HUDEP-2 (cell line): ENCODE data around the gene COL20A1.

Experiments used
- DNase-seq, 76 experiments: peaks; one replicate each; lab custom pipeline; 2025; ENCODE audit not compliant: unreplicated experiment in 76 of 76; lab: John Stamatoyannopoulos, UW

The COL20A1 gene

DNA sequence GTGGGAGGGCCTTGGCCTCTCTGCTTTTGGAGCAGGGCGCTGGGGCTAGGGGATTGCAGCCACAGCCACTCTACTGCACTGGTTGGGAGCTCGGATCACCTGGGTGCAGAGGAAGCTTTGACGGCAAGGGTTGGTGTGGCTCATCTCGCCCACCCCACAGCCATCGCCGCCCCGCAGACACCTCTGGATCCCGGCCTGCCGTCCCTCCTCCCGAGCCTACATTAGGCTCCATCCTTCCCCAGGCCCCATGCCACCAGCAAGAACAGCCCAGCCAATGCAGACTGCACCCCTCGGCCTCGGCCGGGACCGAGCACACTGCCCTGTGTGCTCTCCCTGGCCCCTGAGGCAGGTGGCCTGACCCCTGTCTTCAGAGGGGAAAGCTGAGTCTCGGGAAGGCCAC, 32.5 kb upstream of the COL20A1 start:
- no peak for DNase-seq

DNA sequence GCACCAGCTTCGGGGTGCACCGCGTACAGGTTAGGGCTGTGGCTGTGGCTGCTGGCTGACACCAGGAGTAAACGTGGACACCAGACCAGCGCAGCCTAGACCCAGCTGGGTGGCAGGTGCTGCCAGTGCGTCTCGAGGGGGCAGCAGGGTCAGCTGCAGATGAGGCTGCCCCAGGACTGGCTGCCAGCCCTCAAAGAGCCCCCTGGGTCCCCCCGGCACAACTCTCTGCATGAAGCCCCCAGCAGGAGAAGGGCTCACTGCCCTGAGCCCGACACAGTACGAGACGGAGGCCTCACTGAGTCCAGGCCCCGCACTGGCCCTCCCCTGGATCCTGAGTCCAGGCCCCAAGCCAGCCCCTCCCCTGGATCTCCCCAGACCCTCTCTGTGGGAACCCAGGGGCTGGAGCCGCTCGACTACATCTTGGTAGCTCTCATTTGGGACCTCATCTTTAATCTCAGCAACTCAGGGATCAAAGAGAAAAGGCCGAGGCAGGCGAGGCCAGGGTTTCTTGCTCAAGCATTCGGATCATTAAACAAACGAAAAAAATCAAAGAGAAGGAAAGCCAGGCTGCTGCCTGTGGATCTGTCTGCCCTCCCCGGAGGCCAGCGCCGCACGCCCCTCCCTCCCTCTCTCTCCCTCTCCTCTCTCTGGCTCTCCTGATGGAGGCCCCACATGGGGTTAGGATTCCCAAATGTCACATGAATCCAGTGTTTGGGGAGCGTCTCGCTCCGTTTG, 31.8 kb upstream of the COL20A1 start:
- no peak for DNase-seq

DNA sequence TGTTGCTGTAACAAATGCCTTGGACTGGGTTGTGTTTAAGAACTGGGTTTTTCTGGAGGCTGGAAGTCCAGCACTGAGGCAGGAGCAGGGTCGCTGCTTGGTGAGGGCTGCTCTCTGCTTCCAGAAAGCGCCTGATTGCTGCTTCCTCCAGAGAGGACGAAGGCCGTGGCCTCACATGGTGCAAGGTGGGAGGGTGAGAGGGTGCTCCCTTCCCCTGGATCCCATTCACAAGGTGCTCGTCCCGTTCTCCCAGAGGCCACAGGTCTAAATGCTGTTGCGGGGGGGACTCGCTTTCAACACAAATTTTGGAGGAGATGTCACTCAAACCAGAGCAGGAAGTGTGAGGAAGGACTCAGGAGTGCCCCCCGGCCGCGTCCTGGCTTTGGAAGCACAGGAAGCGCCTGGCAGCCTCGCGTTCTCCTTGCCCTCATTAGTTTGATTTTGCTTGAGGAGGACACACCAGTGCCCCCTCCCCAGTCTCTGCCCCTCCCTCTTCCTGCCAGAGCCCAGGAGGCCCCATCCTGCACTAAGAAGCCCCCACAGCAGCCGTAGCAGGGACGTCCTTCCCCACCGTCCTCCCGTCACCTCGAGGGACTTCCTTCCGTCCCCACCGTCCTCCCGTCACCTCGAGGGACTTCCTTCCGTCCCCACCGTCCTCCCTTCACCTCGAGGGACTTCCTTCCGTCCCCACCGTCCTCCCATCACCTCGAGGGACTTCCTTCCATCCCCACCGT, 31.0 kb upstream of the COL20A1 start:
- no peak for DNase-seq

DNA sequence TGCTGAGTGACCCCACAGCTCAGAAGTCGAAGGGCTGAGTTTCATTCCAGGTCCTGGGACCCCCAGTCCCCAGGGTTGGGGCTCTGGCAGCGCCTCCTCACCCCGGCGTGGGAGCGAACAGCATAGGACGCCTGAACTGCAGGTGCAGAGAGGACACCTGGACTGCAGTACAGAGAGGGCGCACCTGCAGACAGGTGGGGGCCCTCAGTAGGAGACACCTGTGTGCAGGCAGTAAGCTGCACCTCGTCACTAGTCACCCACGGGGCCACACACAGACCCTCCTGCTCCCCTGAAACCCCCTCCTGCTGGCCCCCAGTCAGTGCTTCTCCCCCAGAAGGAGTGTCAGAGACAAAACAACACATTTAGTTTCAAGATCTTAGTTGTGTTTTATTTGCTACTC, 30.1 kb upstream of the COL20A1 start:
- DNase-seq: no peak

DNA sequence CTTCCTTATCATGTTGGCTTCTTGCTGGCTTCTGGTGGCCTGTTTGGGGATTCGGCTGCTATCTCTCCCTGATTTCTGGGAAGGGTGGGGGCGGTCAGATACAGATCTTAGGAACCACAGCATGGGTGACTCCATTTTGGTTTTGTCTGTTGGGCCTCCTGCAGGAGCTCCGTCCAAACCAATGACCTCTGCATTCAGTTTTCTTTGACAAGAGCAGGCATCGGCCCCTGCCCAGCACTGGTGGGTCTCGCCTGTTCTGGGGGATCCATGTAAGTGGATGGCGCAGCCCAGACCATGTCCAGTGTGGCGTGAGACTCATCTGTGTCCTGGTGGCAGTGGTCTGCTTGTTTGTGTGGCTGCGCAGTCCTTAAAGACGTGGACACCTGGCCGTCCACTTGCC, 29.0 kb upstream of the COL20A1 start:
- peak in 14 of 76 experiments; percentile 5 to 41 (median 22) for DNase-seq

DNA sequence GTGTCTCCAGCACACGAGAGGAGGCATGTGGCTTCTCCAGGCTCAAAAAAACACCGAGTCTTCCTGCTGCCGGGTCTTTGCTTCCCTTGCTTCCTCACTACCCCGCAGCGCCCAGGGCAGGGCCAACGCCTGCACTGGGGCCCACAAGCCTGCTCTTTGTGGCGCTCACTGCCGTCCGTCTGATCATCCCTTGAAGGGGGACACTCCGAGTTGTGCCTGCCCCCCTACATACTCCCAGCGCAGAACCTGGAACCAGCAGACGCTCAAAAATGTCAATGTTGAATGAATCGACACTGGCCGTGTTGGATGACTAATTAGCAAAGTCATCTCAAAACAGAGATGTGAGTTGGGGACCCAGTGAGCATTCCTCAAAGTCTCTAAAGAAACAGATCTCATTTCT, 28.5 kb upstream of the COL20A1 start:
- no peak for DNase-seq

DNA sequence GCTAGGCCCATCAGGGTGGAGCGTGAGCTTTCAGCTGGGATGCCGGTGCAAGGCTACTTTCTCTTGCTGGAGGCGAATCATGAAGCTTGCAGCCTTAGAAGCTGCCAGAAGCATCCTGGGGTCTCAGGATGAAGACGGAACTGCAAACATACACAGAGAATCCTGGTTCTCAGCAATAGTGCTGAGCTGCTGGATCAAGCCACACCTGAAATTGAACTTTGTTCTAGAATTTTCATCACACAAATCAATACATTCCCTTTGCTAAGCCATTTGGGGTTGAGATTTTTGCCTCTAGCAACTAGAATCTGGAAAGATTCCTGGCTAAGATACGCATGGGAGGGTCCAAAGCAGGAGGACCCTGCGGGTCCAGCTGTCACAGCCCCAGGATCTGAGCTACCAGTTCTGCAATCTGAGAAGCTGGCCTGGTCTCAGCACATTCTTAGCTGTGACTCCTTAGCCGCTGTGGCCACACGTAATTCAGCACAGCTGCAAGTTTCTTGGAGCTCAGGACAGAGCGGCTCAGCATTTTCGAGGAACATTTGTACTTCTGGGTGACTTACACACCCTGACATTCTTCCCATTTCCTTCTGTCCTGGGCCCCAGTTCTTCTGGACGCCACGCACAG, 27.0 kb upstream of the COL20A1 start:
- no peak for DNase-seq

DNA sequence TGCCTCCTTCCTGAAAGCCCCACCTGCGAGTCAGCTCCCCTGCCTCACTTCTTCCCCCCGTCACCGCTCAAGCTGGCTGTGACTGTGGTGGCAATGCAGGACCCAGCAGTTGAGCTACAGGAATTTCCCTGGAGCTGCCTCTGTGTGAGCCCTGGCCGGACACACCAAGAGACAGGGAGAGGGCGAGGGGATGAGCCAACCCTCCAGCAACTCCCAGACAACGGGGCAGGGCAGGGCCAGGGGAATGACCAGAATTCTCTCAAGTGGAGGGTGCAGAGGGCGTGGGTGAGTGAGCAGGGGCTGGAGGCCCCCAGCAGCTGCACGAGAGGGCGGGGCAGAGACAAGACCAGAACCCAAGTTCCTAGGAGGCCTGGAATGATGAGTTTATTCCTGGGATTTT, 25.3 kb upstream of the COL20A1 start:
- DNase-seq: no peak

DNA sequence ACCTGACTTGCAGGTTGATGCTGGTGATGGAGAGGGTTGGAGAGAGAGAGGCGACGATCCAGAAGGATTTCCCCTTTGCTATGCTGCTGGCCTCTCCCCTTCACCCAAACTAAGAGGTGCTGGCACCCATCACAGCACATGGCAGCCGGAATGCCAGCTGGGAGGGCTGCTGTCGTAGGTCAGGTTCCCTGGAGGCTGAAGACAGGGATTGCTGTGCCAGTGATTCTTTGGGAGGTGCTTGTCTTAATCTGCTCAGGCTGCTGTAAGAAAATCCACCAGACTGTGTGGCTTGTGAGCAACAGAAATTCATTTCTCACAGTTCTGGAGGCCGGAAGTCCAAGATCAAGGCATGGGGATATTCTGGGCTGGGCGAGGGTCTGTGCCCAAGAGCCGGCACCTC, 24.7 kb upstream of the COL20A1 start:
- no peak for DNase-seq

DNA sequence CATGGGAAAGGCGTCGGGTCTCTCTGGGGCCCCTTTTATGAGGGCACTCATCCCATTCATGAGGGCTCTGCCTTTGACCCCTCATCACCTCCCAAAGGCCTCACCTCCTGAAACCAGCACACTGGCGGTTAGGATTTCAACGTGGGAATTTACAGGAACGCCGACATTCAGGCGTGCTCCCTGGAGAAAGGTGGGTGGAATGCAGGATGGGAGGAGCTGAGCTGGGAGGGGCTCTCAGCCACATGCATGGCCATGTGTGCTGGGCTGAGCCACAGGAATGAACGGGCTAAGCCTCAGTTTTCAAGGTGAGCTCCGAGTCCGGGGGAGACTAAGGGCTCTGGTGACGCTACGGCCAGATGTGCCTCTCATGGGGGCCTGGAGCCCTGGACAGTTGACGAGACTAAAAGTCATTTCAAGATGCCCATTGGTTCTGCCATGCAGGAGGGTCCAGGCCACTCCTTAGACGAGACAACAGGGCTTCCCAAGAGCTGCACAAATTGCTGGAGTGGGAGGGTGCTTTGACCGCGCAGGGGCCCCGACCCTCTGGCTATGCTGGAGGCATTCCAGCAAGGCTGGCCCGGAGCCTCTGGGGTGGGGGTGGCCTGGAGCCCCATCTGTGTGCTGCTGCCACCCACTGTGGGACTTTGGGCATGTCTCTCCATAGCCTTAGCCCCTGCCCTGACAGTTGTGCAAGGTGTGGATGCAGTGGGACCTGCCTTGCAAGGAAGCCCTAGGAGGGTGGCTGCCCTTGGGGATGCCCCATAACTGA, 24.1 kb upstream of the COL20A1 start:
- DNase-seq: no peak

DNA sequence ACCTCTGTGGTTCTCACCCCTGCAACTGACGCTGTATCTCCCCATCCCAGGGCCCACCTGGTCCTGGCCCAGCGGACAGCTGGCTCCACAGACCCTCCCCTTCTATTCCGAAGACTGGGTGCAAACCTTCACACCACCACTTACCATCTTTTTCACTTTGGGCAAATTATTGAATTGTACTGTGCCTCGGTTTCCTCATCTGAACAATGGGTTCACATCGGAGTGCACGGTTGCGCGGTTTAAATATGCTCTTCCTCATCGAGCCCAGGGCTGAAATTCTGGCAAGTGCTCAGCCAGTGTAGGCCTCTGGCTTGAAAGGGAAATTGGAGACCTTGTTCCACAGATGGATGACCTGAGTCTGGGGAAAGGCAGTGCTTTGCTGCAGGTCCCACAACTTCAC, 23.3 kb upstream of the COL20A1 start:
- no peak for DNase-seq

DNA sequence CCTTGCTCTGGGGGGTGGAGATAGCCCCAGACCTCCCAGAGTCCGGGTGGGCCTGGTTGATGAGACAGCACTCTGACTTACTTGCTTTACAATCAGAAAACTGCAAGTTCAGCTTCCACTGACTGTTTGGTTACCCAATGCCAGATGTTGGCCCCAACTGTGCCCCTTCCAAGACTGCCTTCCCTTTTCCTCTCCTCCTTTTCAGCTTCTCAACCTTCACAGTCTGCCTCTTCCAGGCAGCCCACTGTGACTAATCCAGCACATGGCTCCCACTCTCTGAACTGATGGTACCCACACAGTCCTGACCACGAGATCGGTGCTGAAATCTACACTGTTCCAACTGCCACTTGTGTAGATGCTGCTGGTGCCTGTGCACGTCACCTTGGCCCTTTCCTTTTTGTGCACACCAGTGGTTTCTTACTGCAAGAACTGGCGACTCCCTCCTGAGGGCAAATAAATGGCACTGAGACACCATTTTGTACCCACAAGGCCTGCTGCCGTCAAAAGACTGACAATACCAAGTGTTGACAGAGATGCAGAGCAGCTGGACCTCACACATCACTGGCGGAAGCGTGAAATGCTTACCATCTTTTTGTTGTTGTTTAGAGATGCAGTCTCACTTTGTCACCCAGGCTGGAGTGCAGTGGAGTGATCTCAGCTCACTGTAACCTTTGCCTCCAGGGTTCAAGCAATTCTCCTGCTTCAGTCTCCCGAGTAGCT, 22.2 kb upstream of the COL20A1 start:
- no peak for DNase-seq

DNA sequence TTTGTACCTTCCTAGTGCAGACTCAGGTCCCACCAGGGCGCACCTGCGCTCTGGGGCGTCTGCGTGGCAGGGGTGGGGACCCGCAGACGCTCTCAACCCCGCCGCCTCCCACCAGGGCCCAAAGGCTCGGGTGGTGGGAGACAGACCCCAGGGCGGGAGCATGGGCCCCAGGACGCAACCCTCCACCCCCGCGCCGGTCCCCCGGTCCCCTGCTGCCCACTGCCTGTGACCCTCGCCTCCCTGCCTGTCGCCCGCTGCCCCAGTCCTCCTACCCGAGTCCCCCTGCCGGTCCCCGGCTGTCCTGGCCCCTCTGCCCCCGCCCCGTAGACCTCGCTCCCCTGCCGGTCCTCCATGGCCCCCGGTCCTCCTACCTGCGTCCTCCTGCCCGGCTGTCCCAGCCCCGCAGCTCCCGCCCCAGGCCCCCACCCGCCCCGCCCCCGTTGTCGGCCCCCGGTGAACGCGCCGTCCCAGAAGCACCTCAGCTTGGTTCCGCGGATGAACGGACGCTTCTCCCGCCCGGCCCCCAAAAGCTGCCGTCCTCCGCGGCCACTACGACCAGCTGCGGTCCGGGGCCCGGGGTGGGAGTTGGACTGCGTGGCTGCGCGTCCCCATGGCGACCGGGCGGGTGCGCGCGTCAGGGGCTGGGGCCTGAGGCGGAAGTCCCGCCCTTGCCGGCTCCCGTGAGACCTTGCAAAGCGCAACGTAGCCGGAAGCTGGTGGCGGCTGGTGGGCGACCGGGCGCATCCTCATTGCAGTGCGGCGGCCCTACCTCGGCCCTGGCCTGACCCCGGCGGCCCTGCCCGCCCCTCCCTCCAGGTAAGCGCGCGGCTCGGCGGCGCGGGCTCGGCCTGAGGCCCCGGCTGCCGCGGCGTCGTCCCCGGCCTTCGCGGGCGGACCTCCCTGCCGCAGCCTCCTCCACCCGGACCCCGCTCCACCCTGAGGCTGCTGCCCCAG, 20.6 kb upstream of the COL20A1 start, which contains the start of gene ARFGAP1:
ARFGAP1 (plus strand) TSS at position 709 of the 954 bp plus-strand sequence. CDS start 2,768 bp downstream, outside the sequence.
- DNase-seq: peak in 71 of 76 experiments; percentile 7 to 91 (median 68)

DNA sequence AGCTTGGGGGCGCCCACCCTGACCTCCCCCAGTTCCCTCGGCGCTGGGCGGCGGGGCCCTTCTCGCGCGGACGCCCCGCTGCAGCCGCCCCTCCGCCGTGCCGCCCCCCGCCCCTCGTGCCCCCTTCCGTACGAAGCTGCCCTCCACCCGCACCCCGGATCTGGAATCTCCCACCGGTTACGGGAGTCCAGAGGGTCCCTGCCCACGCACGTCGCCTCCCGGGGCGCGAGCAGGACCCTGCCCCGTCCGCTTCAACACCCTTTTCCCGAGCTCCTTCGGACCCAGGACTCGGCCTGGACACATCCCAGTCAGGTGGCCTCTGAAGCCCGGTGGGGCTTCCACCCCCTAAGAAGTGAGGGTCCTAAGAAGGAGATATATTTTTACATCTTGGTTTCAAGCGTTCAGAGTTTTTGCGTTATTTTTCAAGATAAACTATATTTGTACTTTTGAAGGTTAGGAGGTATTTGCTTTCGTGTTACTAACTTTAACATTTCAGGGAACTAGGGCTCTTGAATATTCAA, 19.9 kb upstream of the COL20A1 start:
- no peak for DNase-seq

DNA sequence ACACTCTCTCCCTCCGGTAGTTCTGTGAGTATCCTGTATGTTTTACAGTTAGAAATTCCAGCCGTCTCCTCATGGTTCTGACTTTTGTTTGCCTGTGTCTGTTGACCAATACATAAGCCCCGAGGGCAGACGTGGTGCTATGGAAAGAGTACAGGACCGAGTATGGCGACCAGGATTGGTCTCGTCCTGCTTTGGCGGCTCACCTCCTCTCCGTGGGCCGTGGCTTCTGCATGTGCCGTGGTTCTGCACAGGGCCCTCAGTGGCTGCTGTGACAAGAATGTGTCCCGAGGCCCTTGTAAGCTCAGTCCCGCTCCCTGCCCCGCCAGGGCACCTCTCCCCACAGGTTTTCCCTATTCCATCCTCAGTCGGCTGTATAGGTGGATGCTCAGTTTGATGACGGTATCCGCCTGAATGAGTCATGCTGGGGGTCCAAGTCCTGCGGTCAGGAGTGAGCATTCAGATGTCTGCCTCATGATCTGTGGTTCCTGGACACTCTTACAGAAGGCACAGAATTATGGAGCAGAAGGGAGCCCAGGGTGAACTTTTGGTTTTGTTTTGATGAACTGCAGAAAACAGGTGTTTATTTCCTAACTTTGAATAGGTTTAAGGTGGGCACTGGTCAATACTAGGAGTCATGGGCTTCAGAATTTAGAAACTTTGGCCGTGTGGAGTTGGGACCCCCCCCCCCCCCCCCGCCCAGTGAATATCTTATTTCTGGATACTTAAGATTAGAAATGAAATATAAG, 19.2 kb upstream of the COL20A1 start:
- DNase-seq: peak in 1 of 76 experiments; percentile 3

DNA sequence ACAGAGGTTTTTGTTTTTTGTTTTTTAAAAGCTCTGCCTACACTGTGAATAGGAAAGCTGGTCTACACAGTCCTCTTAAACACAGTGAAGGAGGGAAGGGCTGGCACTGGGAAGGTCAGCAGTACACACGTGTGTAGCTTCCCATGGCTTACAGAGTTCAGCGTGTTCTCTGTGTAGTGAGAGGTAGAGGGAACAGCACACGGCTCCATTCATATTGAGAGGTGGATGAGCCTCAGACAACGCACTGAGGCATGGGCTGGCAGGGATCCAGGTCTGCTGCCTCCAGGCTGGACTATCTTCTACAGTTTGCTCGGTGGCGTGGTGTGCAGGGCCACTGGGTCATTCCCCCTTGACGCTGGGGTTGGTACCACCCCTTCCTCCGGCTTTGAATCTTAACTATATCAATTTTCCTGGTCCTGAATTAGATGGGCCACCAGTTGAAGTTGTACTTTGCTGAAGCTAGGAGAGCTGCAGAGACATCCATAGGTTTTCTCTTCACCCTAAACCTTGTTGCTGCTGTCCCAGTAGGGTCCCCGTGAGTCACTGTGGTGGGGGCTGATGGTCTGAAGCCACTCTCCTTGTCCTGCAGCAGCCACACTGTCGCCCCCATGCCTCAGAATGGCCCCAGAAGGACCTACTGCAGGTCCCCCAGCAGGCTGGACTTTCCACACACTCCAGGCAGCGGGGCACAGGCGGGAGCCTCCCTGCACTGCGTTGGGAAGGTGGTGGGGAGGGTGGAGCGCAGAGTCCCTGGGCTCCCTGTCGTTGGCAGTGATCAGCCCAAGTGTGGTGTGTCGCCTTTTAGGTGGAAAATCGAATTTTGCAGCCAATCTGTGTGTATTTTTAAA, 18.4 kb upstream of the COL20A1 start:
- peak in 15 of 76 experiments; percentile 3 to 60 (median 34) for DNase-seq

DNA sequence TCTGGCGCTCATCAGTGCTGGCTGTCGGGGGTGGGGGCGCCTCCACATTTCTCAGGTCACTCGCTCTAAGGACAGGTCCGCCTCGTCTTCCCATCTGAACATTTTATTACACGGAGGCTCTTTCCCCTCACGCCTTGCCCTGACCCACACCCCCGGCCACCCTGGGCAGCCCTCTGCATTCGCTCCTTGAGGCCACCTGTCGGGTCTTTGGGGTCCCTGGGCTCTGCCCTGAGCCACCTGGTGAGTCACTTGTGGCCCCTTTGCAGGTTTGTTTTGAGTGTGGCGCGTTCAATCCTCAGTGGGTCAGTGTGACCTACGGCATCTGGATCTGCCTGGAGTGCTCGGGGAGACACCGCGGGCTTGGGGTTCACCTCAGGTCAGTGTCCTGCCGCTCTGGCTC, 17.2 kb upstream of the COL20A1 start:
- no peak for DNase-seq
